Upper lobe of left lung (tissue), 4 donors: ENCODE data around the gene TOM1L2.

Source experiments
- POLR2A ChIP-seq, 4 donors: fragments of 450-650 bp; IDR thresholded peaks; one replicate each; pipeline ENCODE4 v1.5.1; 2016 to 2017; ENCODE audit warnings: antibody characterized with exemption in 4 of 4, mild to moderate bottlenecking in 2 of 4
- TF ChIP-seq, protein P1 (sequence below), 6 experiments: fragments of 450-650 bp in 4 of 6; fragments of 200-600 bp in 2 of 6; sonication (generic) in 2 of 6; IDR thresholded peaks; one replicate each; pipeline ENCODE4 v1.5.1; 2016 to 2019; ENCODE audit warnings: antibody characterized with exemption in 6 of 6

DNA sequence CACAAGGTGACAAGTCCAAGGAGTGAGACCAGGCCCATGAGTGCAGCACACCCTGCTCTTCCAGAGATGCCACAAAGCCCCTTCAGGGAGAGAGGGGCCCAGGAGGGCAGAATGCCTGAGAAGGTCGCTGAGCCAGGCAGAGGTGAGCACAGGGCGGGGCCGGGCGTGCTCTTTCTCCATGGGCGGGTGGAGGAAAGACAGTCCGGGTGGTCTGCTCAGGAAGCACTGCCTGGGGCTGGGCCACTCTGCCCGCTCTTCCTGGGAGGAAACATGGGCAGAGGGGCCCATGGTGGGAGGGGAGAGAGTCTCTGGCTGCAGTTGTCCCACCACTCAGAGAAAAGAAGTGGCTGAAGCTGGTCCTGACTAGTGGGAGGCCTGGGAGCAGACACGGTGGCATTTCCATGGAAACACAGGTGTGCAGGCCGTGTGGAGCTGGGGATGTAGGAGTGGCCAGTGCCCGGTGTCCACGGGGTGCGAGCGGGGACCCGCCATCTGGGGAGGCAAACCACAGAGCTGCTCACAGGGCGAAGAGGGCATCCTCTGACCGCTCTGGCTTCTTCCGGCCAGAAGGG, 125.0 kb downstream of the TOM1L2 start:
- TF ChIP-seq, protein P1, sequence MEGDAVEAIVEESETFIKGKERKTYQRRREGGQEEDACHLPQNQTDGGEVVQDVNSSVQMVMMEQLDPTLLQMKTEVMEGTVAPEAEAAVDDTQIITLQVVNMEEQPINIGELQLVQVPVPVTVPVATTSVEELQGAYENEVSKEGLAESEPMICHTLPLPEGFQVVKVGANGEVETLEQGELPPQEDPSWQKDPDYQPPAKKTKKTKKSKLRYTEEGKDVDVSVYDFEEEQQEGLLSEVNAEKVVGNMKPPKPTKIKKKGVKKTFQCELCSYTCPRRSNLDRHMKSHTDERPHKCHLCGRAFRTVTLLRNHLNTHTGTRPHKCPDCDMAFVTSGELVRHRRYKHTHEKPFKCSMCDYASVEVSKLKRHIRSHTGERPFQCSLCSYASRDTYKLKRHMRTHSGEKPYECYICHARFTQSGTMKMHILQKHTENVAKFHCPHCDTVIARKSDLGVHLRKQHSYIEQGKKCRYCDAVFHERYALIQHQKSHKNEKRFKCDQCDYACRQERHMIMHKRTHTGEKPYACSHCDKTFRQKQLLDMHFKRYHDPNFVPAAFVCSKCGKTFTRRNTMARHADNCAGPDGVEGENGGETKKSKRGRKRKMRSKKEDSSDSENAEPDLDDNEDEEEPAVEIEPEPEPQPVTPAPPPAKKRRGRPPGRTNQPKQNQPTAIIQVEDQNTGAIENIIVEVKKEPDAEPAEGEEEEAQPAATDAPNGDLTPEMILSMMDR (IDR thresholded peaks at IDR 0.05), result no peak
- TF ChIP-seq POLR2A (IDR thresholded peaks at IDR 0.05), result no peak
